ENCODE measurements around the gene SLC9A1. TPM values are rescaled to one million over a fixed set of nuclear protein-coding genes. Genes with fewer than 3 reads are reported as not detected.

The SLC9A1 gene
- total RNA-seq, 1 donor from 2014 or later, result 79.4 TPM

- DNase-seq (ENCODE audit: low spot score), result peak; percentile 82
Measured at GRCh38 chr1:27102707-27103468, 52.0 kb downstream of the SLC9A1 start.

GRCh38 chr1:27102134-27102706, 52.7 kb downstream of the SLC9A1 start:
- no peak for DNase-seq (ENCODE audit: low spot score)

- DNase-seq (ENCODE audit: low spot score), result no peak
Measured at GRCh38 chr1:27101696-27102095, 53.2 kb downstream of the SLC9A1 start.

- DNase-seq (ENCODE audit: low spot score), result no peak
Measured at GRCh38 chr1:27101054-27101491, 53.9 kb downstream of the SLC9A1 start.

- DNase-seq (ENCODE audit: low spot score), result no peak
Measured at GRCh38 chr1:27100335-27101053, 54.4 kb downstream of the SLC9A1 start.

- no peak for DNase-seq (ENCODE audit: low spot score)
Measured at GRCh38 chr1:27099587-27100334, 55.2 kb downstream of the SLC9A1 start.

- DNase-seq (ENCODE audit: low spot score), result no peak
Measured at GRCh38 chr1:27099135-27099586, 55.8 kb downstream of the SLC9A1 start.

- DNase-seq (ENCODE audit: low spot score), result no peak
Measured at GRCh38 chr1:27098431-27099134, 56.3 kb downstream of the SLC9A1 start.

- DNase-seq (ENCODE audit: low spot score), result peak; percentile 91
Measured at GRCh38 chr1:27097484-27097917, 57.4 kb downstream of the SLC9A1 start.

- no peak for DNase-seq (ENCODE audit: low spot score)
Measured at GRCh38 chr1:27095576-27095975, 59.3 kb downstream of the SLC9A1 start.

GRCh38 chr1:27092888-27093287, 62.0 kb downstream of the SLC9A1 start:
- DNase-seq (ENCODE audit: low spot score), result no peak

GRCh38 chr1:27090911-27091310, 64.0 kb downstream of the SLC9A1 start:
- DNase-seq (ENCODE audit: low spot score), result no peak

GRCh38 chr1:27087371-27088220, 67.3 kb downstream of the SLC9A1 start:
- DNase-seq (ENCODE audit: low spot score), result no peak

- no peak for DNase-seq (ENCODE audit: low spot score)
Measured at GRCh38 chr1:27086628-27087027, 68.3 kb downstream of the SLC9A1 start.

- DNase-seq (ENCODE audit: low spot score), result no peak
Measured at GRCh38 chr1:27086026-27086425, 68.9 kb downstream of the SLC9A1 start.

GRCh38 chr1:27084107-27084506, 70.8 kb downstream of the SLC9A1 start:
- no peak for DNase-seq (ENCODE audit: low spot score)

GRCh38 chr1:27077968-27078367, 77.0 kb downstream of the SLC9A1 start:
- no peak for DNase-seq (ENCODE audit: low spot score)

GRCh38 chr1:27076803-27077202, 78.1 kb downstream of the SLC9A1 start:
- DNase-seq (ENCODE audit: low spot score), result no peak

- DNase-seq (ENCODE audit: low spot score), result no peak
Measured at GRCh38 chr1:27074175-27074780, 80.6 kb downstream of the SLC9A1 start.

GRCh38 chr1:27071049-27071416, 83.9 kb downstream of the SLC9A1 start:
- no peak for DNase-seq (ENCODE audit: low spot score)

All from ureter (tissue), 1 donor.